ENCODE data around the gene MORC4.

The MORC4 gene

DNA sequence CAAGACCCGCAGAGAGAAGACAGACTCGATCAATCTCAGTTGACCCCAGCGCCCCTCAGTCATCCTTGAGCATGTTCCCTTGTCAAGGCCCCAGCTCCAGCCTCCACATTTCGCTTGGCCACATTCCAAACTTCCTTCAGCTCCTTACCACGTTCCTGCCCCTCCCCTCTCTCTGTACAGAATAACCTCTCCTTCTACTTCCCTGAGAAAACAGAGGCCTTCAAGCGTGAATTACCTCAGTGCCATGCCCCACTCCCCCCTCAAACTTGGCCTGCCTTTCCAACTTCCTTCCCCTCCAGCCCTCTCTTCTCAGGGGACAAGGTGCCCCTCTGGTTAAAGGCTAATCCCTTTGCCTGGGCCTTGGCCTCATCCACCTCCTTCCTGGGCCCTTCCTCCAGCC, 93.7 kb downstream of the MORC4 start:
- TF ChIP-seq, protein P1, sequence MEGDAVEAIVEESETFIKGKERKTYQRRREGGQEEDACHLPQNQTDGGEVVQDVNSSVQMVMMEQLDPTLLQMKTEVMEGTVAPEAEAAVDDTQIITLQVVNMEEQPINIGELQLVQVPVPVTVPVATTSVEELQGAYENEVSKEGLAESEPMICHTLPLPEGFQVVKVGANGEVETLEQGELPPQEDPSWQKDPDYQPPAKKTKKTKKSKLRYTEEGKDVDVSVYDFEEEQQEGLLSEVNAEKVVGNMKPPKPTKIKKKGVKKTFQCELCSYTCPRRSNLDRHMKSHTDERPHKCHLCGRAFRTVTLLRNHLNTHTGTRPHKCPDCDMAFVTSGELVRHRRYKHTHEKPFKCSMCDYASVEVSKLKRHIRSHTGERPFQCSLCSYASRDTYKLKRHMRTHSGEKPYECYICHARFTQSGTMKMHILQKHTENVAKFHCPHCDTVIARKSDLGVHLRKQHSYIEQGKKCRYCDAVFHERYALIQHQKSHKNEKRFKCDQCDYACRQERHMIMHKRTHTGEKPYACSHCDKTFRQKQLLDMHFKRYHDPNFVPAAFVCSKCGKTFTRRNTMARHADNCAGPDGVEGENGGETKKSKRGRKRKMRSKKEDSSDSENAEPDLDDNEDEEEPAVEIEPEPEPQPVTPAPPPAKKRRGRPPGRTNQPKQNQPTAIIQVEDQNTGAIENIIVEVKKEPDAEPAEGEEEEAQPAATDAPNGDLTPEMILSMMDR (IDR thresholded peaks at IDR 0.05; ENCODE audit: insufficient read depth, low read length, poor library complexity, severe bottlenecking) = no peak
- TF ChIP-seq EZH2phosphoT487 (conservative IDR thresholded peaks at IDR 0.05; ENCODE audit: low read length) = no peak

DNA sequence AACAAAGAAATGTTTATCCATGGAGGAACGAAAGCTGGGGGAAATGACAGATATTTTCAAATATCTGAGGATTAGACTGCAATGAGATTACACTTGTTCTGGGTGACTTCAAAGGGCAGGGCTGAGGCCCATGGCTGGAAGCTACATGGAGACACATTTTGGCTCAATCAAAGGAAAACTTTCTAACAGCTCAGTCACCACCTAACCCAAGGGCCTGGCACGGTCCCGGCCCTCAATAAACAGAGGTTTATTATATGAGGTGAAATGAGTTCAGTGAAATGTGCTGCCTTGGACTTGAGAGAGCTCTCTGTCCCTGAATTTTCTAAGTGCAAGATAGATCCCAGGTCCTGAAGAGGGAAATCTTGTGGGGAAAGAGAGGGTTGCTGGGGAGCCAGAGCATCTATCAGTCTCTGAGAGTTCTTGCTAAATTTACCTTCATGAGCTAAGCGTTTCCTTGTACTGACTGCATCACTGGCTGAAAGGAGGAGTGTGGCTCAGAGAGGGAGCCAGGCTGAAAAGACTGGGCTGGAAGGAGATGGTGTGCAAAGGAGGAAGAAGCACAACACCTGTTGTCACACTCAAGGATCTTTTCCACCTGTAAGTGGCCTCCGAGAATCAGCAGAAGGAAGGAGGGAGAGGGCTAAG, 94.8 kb downstream of the MORC4 start:
- Histone ChIP-seq H3K79me2 (ENCODE audit: insufficient read depth, low read length) (no peaks in the 10 kb centered on the region), H3K4me2 (ENCODE audit: low read depth, low read length, poor library complexity, severe bottlenecking) (no peak overlapping the region), H3K9ac (ENCODE audit: low read length) (no peak overlapping the region), H3K27me3 (ENCODE audit: low read length) (no peaks in the 10 kb centered on the region), H3K9me2 (replicated peaks; ENCODE audit: insufficient read depth, low read length) (no peaks in the 10 kb centered on the region), H4K20me1 (ENCODE audit: low read depth, low read length) (no peaks in the 10 kb centered on the region), H3K4me3 (ENCODE audit: insufficient read depth, low read length, poor library complexity, severe bottlenecking) (no peak overlapping the region), H2AFZ (ENCODE audit: low read depth, low read length, severe bottlenecking) (no peak overlapping the region), H3K27ac (ENCODE audit: low read depth, low read length) (no peak overlapping the region), H3K36me3 (ENCODE audit: low read length) (no peaks in the 10 kb centered on the region), H3F3A (ENCODE audit: insufficient read depth) (no peaks in the 10 kb centered on the region), H3K9me3 (ENCODE audit: insufficient read depth, low read length) (no peaks in the 10 kb centered on the region)
- TF ChIP-seq EZH2phosphoT487 (conservative IDR thresholded peaks at IDR 0.05; ENCODE audit: low read length) = no peak
- TF ChIP-seq, protein P1 (IDR thresholded peaks at IDR 0.05; ENCODE audit: insufficient read depth, low read length, poor library complexity, severe bottlenecking) = no peak

More for the DNA sequence above, 93.7 kb downstream of the MORC4 start:
- Histone ChIP-seq H3K4me2 (ENCODE audit: low read depth, low read length, poor library complexity, severe bottlenecking) (no peak overlapping the region), H3K9ac (ENCODE audit: low read length) (no peak overlapping the region), H4K20me1 (ENCODE audit: low read depth, low read length) (no peaks in the 10 kb centered on the region), H3F3A (ENCODE audit: insufficient read depth) (no peaks in the 10 kb centered on the region), H3K27me3 (ENCODE audit: low read length) (no peaks in the 10 kb centered on the region), H3K4me3 (ENCODE audit: insufficient read depth, low read length, poor library complexity, severe bottlenecking) (no peak overlapping the region), H2AFZ (ENCODE audit: low read depth, low read length, severe bottlenecking) (no peak overlapping the region), H3K79me2 (ENCODE audit: insufficient read depth, low read length) (no peaks in the 10 kb centered on the region), H3K9me3 (ENCODE audit: insufficient read depth, low read length) (no peaks in the 10 kb centered on the region), H3K27ac (ENCODE audit: low read depth, low read length) (no peak overlapping the region), H3K36me3 (ENCODE audit: low read length) (no peaks in the 10 kb centered on the region), H3K9me2 (replicated peaks; ENCODE audit: insufficient read depth, low read length) (no peaks in the 10 kb centered on the region)

DNA sequence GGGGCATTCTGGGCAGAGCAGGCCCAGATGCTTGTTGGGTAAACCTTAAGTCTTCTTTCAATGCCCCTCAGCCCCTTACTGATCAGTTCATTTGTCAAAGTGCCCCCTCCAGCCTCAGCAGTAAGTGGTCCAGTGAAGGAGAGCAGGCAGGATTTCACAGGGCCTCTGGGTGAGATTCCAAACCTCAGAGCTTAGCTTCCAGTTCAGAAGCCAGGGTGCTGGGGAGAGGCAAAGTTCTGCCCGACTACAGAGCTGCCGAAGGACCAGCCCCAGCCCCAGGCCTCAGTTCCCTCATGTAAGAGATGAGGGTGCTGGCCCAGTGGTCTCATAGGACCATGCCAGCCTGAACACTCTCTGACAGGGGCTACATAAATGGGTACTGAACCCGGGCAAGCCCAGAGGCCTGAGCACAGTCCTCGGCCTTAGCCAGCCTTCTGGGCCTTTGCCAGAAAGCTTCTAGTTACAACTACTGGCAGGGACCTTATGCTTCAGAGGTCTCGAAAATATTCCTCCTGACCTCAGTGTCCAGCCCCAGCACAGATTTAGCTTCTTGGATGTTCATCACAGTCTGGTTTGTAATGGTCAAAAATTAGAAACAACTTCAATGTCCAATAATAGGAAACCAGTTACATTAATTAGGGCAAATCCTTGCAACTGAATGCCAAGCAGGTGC, 96.0 kb downstream of the MORC4 start:
- Histone ChIP-seq H3F3A (ENCODE audit: insufficient read depth) (no peaks in the 10 kb centered on the region), H3K9me2 (replicated peaks; ENCODE audit: insufficient read depth, low read length) (no peaks in the 10 kb centered on the region), H3K4me3 (ENCODE audit: insufficient read depth, low read length, poor library complexity, severe bottlenecking) (no peak overlapping the region), H3K4me2 (ENCODE audit: low read depth, low read length, poor library complexity, severe bottlenecking) (no peak overlapping the region), H3K27me3 (ENCODE audit: low read length) (no peaks in the 10 kb centered on the region), H3K9me3 (ENCODE audit: insufficient read depth, low read length) (no peaks in the 10 kb centered on the region), H4K20me1 (ENCODE audit: low read depth, low read length) (no peaks in the 10 kb centered on the region), H3K36me3 (ENCODE audit: low read length) (no peaks in the 10 kb centered on the region), H3K79me2 (ENCODE audit: insufficient read depth, low read length) (no peaks in the 10 kb centered on the region), H2AFZ (ENCODE audit: low read depth, low read length, severe bottlenecking) (no peak overlapping the region), H3K9ac (ENCODE audit: low read length) (no peak overlapping the region), H3K27ac (ENCODE audit: low read depth, low read length) (no peak overlapping the region)
- TF ChIP-seq, protein P1 (IDR thresholded peaks at IDR 0.05; ENCODE audit: insufficient read depth, low read length, poor library complexity, severe bottlenecking) = no peak
- TF ChIP-seq EZH2phosphoT487 (conservative IDR thresholded peaks at IDR 0.05; ENCODE audit: low read length) = no peak
